HuH-7 (cell line): ENCODE results near the gene GNAS.

Experiments used
- DNase-seq: peaks from one replicate; pipeline ENCODE4 v3.0.0; 2011; ENCODE audit warnings: low spot score

Gene GNAS

GRCh38 chr20:58854638-58855471, 2.3 kb downstream of the GNAS start:
- DNase-seq = no peak

DNA sequence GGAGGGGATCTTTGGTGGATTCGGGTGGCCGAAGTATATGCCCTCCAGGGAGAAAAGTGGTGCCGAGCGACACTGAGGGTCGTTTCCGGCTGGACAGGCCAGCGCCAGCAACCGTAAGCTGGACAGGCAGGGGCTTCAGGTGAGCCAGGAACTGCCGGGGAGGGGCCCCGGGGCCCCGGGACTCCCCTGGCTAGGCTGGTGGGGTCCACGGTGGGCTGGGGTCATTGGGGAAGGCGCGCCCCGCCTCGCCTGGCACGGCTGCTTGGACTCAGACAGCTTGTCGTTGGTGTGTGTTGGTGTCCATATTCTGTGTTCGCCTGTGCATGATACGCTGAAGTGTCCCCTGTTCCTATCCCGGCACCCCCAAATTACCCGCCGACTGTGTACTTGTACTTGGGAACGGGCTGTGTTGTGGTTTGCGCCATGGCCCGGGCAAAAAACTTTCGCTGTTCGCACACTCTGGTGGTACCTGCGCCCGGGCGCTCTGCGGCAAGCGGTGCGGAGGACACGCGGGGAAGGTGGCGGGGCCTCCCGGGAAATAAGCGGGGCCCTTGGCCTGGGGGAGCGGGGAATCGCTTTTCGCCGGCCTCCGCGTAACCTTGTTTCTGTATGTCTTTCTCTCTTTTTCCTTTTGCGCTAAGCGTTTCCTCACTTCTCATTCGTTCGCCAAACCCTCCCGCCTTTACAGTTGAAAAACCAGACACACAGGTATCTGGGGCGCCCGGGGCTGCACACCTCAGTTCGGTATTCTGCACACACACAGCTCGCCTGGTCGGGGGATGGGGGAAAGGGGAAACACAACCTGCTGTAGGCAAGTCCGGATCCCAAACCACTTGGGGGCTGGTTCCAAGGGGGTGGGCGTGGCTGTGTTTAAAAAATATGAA, 3.2 kb downstream of the GNAS start:
- DNase-seq = no peak

GRCh38 chr20:58863044-58863790, 10.7 kb downstream of the GNAS start:
- DNase-seq = no peak

GRCh38 chr20:58864346-58864745, 11.8 kb downstream of the GNAS start:
- no peak for DNase-seq

- DNase-seq = no peak
Observed at GRCh38 chr20:58865843-58866242, 13.3 kb downstream of the GNAS start.

GRCh38 chr20:58867211-58867610, 14.7 kb downstream of the GNAS start:
- no peak for DNase-seq

GRCh38 chr20:58868795-58869194, 16.3 kb downstream of the GNAS start:
- no peak for DNase-seq

- no peak for DNase-seq
Observed at GRCh38 chr20:58869662-58870227, 17.2 kb downstream of the GNAS start.

- peak; percentile 79 for DNase-seq
Observed at GRCh38 chr20:58870293-58871014, 17.9 kb downstream of the GNAS start.

- no peak for DNase-seq
Observed at GRCh38 chr20:58871533-58872102, 19.1 kb downstream of the GNAS start.

DNA sequence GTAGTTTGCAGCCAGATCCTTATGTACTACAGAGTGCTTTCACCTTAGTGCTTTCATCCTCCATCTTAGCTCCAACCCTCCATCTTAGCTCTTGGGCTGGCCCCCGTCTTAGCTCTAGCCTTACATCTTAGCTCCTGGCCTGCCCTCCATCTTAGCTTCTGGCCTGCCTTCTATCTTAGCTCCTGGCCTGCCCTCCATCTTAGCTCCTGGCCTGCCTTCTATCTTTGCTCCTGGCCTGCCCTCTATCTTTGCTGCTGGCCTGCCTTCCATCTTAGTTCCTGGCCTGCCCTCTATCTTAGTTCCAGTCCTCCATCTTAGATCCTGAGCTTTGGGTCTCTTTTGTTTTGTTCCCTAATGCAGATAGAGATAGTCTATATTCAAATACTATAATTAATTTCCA, 22.0 kb downstream of the GNAS start:
- DNase-seq = no peak

- no peak for DNase-seq
Observed at GRCh38 chr20:58875111-58875510, 22.6 kb downstream of the GNAS start.

DNA sequence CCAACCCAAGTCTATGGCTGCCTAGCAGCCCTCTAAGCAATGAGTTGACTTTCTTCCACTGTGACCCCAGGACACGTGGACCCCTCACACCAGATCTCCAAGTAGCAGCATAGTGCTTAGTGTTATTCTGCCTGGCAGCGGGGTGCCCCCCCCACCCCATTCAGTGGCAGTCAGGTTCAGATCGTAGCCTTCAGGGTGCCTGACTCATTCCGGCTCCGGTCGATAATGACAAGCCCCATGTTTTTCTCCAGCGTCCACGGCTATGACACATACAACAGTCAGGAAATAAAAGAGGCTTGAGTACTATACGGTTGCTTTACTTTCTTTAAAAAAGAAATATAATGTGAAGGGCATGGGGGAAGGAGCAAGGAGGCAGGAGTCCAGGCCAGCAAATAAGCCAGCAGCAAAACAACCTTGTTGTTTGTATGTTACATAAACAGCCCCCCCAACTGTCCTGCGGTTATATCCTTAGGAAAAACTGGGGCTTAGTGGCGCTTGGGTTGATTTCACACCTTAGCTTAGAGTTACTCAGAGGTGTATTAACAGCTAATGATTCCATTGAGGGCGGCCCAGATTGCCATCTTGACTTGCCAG, 23.1 kb downstream of the GNAS start:
- DNase-seq = no peak

DNA sequence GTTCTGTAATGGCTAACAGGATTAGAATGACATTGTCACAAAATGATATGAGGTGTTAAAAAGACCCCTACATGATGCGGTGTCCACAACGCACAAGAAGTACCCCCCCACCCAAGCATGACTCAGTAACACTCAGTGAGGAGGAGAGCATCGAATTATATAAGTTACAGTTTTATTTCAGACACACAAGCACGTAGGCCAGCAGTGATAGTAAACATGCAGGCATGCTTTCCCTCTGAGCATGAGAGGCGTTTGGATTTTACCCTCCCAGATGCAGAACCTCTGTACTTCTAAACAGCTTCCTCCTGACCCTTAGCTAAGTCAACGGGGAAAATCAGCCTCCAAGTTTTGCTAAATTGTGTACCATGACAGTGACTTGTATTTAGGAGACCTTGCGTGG, 23.9 kb downstream of the GNAS start:
- no peak for DNase-seq

GRCh38 chr20:58877050-58877975, 24.8 kb downstream of the GNAS start:
- DNase-seq = no peak

DNA sequence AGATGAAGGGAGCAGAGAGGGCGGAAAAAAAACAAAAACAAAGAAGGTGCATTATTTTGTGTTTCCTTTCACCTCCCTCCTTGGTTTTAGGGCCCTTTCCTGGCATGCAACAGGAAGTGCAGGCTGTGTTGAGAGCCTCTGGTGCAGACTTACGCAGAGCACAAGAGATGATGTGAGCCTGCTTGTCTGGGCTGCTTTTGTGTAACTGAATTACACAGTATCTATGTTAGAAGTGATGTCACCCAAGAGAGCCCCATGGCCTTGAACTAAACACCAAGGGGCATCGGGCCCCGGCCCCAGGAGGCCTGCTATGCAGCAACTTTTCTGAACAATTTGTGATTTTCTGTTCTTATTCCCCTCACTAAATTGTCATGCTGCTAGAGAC, 25.5 kb downstream of the GNAS start:
- no peak for DNase-seq

GRCh38 chr20:58878399-58878798, 25.9 kb downstream of the GNAS start:
- no peak for DNase-seq

DNA sequence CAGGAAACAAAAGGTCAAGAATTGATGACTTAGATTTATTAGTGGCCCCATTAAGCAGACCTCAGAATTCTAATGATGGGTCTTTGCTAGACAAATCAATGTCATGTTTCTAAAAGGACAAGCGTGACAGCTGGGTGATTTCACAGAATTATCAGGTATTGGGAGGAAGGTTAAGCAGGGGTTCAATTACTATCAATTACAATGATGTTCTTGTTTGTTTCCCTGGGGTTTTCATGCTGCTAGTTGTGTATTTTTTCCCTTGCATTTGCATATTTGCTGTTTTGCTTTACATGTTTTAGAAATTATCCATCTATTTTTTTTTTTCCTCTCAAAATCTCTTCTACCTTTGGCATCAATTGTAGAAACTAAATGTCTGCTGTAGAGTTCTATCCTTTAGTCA, 27.9 kb downstream of the GNAS start:
- DNase-seq = no peak

DNA sequence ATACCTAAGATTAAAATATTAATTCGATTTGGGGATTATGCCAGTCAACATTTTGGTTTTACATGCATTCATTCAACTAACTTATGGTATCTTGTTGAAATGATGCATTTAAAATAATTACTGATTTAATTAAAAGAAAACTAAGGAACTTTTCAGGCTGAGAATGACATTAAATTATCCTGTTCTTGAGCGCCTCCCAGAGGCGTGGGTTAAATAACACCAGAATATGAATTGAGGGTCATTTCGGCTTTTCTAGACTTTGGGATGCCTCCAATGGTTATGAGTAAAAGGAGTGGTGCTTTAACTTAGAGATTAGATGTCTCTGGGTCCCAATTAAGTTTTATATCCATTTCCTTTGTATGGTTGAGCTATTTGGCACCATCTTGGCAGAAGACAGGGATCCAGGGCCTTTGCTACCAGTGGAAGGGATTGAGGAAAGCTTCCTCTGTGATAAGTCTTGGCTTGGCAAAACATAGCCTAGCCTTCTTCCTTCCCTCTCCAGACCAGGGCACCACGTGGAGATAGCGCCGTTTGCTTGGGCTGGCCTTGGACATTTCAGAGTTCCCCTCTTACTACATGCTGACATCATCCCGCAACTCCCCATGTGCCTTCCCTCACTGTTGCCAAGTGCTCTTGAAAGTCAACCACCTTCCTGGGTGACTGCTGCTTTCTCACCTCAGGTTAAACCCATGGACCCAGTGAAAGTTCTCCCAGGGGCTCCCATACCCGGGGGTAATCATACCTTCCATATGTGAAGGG, 28.7 kb downstream of the GNAS start:
- no peak for DNase-seq
